Measurements from ENCODE around the gene D2HGDH. TPM values are rescaled to one million over a fixed set of nuclear protein-coding genes. Genes with fewer than 3 reads are reported as not detected.

D2HGDH gene
- total RNA-seq, 1 experiment from 2014 or later, result 10.0 TPM

- no peak overlapping the region for H2AFZ ChIP-seq (ENCODE audit: low read length)
- no peak overlapping the region for H4K8ac ChIP-seq (replicated peaks; ENCODE audit: insufficient read length, low read depth, low read length)
- H3K79me1 ChIP-seq (ENCODE audit: insufficient read depth, low read depth, low read length, poor library complexity, severe bottlenecking), result no peaks in the 10 kb centered on the region
- Mint-ChIP-seq H3K9me3 (peaks cover 22 to 23% of the 10 kb centered on the region in 2 experiments), H3K36me3 (ENCODE audit: insufficient read depth in 1 of 3, low read depth in 3 of 3) (peaks cover 0 to 15% (median 12%) of the 10 kb centered on the region in 3 experiments; a peak in 6 of 7 replicates), H3K27ac (no peak overlapping the region), H3K27me3 (ENCODE audit: low read depth) (peaks cover 6% of the 10 kb centered on the region), H3K4me1 (peaks cover 9 to 13% of the 10 kb centered on the region in 2 experiments), H3K4me3 (no peak overlapping the region)
- H3K18ac ChIP-seq (ENCODE audit: insufficient read length, low read depth, low read length), result no peak overlapping the region
- H3K23me2 ChIP-seq (ENCODE audit: insufficient read length, low read depth, low read length, poor library complexity, severe bottlenecking), result no peaks in the 10 kb centered on the region
- H3T11ph ChIP-seq (ENCODE audit: low read length), result no peak overlapping the region
- no peak overlapping the region for H2BK12ac ChIP-seq (ENCODE audit: insufficient read length, low read depth, low read length)
- H2BK5ac ChIP-seq (ENCODE audit: insufficient read length, low read length), result no peak overlapping the region
- H3K27me3 ChIP-seq (ENCODE audit: insufficient read depth, low read length), result no peaks in the 10 kb centered on the region
- H2BK15ac ChIP-seq (ENCODE audit: low read depth, low read length), result no peak overlapping the region
- no peak for TF ChIP-seq CTCF (conservative IDR thresholded peaks at IDR 0.05)
- no peak overlapping the region for H4K5ac ChIP-seq (ENCODE audit: insufficient read length, low read depth, low read length)
- H3K4me2 ChIP-seq (ENCODE audit: insufficient read depth, insufficient read length, low read length), result no peak overlapping the region
- H3K79me2 ChIP-seq (ENCODE audit: insufficient read depth, low read length), result no peaks in the 10 kb centered on the region
- no peak overlapping the region for H3K56ac ChIP-seq (ENCODE audit: insufficient read length, low read depth, low read length)
- H2BK20ac ChIP-seq (ENCODE audit: low read depth, low read length, poor library complexity, severe bottlenecking), result no peak overlapping the region
- H3K4me1 ChIP-seq (ENCODE audit: insufficient read depth, low read length), result no peaks in the 10 kb centered on the region
- WGBS (ENCODE audit: extremely low coverage, insufficient read length, low lambda C conversion rate), result no CpG with 5 or more reads among the region's 10 CpGs
- no peaks in the 10 kb centered on the region for H3K9me3 ChIP-seq (ENCODE audit: control insufficient read depth, low read depth, low read length)
- no peak overlapping the region for H3K14ac ChIP-seq (ENCODE audit: insufficient read depth, low read length)
- no peak overlapping the region for H2BK120ac ChIP-seq (ENCODE audit: low read depth, low read length, poor library complexity, severe bottlenecking)
- H3K9ac ChIP-seq (ENCODE audit: extremely low read depth, insufficient read length, low read length), result no peak overlapping the region
- no peak overlapping the region for H3K4ac ChIP-seq (ENCODE audit: low read depth, low read length)
- H2AK5ac ChIP-seq (ENCODE audit: insufficient read length, low read length), result no peak overlapping the region
- no peak overlapping the region for H4K91ac ChIP-seq (ENCODE audit: insufficient read length, low read depth, low read length)
- no peak overlapping the region for H3K27ac ChIP-seq (ENCODE audit: insufficient read length, low read depth, low read length)
- no peak overlapping the region for H3K23ac ChIP-seq (ENCODE audit: insufficient read length, low read depth, low read length)
- no peak for DNase-seq
- H4K20me1 ChIP-seq (ENCODE audit: control insufficient read depth, insufficient read depth, insufficient read length), result no peaks in the 10 kb centered on the region
Observed at GRCh38 chr2:241794250-241794823, 59.9 kb downstream of the D2HGDH start.
